ENCODE data around the gene GNMT. TPM values are rescaled to one million over a fixed set of nuclear protein-coding genes. Genes with fewer than 3 reads are reported as not detected.

Gene GNMT
- total and polyA plus RNA-seq, 9 donors: 0.35 to 2.7 (median 1.1) TPM

DNA sequence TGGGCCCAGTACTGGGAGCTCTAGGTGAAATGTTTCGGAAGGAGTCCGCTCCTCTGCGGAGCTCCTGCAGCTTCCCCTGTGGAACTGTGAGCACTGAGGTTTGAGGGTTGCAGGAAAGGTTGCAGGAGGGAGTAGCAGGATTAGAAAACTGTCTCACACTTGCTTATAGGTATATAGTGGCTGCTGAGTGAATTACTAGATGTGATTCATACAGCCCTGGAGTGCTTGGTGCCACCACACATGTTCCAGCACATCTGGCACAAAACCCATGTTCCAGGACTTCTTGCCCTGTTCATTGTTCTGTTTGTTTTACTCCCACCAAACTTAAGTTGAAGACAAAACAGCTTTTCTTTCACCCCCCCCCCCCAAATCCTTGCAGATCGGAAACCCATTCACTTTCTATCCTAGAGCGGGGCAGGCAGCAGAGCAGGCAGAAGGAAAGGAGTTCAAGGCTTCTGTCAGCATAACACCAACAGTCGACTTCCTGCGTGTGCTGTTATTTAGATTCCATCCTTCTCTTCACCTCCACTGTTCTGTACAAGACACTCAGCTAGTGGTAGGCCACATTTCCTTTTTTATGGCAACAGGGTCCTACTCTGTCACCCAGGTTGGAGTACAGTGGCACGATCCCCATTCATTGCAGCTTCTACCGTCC lies 19.1 kb downstream of the GNMT start:
- DNase-seq: no peak
- Histone ChIP-seq H3K4me1 (ENCODE audit: insufficient read depth) (peaks cover 16% of the 10 kb centered on the region), H3K9me3 (no peaks in the 10 kb centered on the region), H3K27me3 (no peaks in the 10 kb centered on the region), H3K36me3 (no peaks in the 10 kb centered on the region), H3K27ac (peak overlapping the region in 1 of 2 donors; percentile 56), H3K4me3 (peak overlapping the region; percentile 88)
- WGBS, 3 donors: 16 to 32% (median 18%) methylated on average over 9 of the region's 9 CpGs
- intact Hi-C loops (cut with DNase I): no loop called here
- TF ChIP-seq EP300 (IDR thresholded peaks at IDR 0.05) (no peak), POLR2A (IDR thresholded peaks at IDR 0.05) (no peak)
- TF ChIP-seq, protein P1, sequence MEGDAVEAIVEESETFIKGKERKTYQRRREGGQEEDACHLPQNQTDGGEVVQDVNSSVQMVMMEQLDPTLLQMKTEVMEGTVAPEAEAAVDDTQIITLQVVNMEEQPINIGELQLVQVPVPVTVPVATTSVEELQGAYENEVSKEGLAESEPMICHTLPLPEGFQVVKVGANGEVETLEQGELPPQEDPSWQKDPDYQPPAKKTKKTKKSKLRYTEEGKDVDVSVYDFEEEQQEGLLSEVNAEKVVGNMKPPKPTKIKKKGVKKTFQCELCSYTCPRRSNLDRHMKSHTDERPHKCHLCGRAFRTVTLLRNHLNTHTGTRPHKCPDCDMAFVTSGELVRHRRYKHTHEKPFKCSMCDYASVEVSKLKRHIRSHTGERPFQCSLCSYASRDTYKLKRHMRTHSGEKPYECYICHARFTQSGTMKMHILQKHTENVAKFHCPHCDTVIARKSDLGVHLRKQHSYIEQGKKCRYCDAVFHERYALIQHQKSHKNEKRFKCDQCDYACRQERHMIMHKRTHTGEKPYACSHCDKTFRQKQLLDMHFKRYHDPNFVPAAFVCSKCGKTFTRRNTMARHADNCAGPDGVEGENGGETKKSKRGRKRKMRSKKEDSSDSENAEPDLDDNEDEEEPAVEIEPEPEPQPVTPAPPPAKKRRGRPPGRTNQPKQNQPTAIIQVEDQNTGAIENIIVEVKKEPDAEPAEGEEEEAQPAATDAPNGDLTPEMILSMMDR (IDR thresholded peaks at IDR 0.05): no peak

- no peaks in the 10 kb centered on the region for H3K36me3 ChIP-seq
- H3K27ac ChIP-seq: no peak overlapping the region
- no peak for DNase-seq
- WGBS, 3 donors: 86 to 89% (median 86%) methylated on average over 5 of the region's 5 CpGs
- no peaks in the 10 kb centered on the region for H3K9me3 ChIP-seq
- intact Hi-C loops (cut with DNase I): no loop called here
- peaks cover 21% of the 10 kb centered on the region for H3K4me1 ChIP-seq (ENCODE audit: insufficient read depth)
- TF ChIP-seq, protein P1 (IDR thresholded peaks at IDR 0.05): no peak
- TF ChIP-seq POLR2A (IDR thresholded peaks at IDR 0.05) (no peak), EP300 (IDR thresholded peaks at IDR 0.05) (no peak)
- H3K4me3 ChIP-seq: no peak overlapping the region
- no peaks in the 10 kb centered on the region for H3K27me3 ChIP-seq
Measured at GRCh38 chr6:42981836-42982235, 21.3 kb downstream of the GNMT start.

GRCh38 chr6:42984001-42984923 lies 23.7 kb downstream of the GNMT start, which contains the start of gene PPP2R5D:
PPP2R5D (plus strand) TSS chr6:42984570; CDS start chr6:42984678, 108 bp downstream.
- peak; percentile 42 for TF ChIP-seq POLR2A (IDR thresholded peaks at IDR 0.05)
- TF ChIP-seq EP300 (IDR thresholded peaks at IDR 0.05): no peak
- DNase-seq: peak; percentile 95 to 98 (median 96)
- Histone ChIP-seq H3K27me3 (no peaks in the 10 kb centered on the region), H3K4me1 (ENCODE audit: insufficient read depth) (peaks cover 15% of the 10 kb centered on the region), H3K27ac (peak within 1 kb of the TSS; percentile 56 to 72), H3K4me3 (peak within 1 kb of the TSS; percentile 95), H3K36me3 (no peaks in the 10 kb centered on the region), H3K9me3 (no peaks in the 10 kb centered on the region)
- intact Hi-C loops (cut with DNase I): no loop called here
- WGBS, 3 donors: 1 to 2% (median 1%) methylated on average over 58 to 59 of the region's 59 CpGs

DNA sequence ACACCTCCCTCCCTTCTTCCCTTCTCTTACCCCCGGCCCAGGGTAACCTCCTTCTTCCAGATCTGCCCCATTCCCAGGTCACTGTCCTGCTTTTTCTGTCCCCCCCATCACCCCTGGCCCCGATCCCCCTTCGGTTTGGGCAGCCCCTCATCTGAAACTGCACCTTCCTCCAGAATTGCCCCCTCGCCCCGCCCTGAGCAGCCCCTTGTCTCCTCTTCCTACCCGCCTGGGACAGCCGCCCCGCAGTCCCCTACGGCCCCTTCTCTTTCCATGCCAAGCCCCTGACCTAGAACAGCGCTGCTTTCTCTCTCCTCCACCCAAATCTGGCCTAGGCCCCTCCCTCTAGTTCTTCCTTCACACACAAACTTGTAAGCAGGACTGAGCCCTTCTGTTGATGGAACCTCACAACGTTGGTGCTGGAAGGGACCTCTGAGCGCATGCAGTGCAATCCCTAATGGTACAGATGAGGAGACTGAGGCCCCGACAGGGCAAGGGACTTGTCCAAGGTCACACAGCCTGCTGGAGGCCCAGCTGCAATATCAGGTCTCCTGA lies 24.4 kb downstream of the GNMT start:
- peak overlapping the region; percentile 95 for H3K4me3 ChIP-seq
- H3K9me3 ChIP-seq: no peaks in the 10 kb centered on the region
- intact Hi-C loops (cut with DNase I): no loop called here
- no peak for TF ChIP-seq EP300 (IDR thresholded peaks at IDR 0.05)
- TF ChIP-seq POLR2A (IDR thresholded peaks at IDR 0.05): no peak
- TF ChIP-seq, protein P1 (IDR thresholded peaks at IDR 0.05): no peak
- peak overlapping the region; percentile 56 to 72 for H3K27ac ChIP-seq
- DNase-seq: peak in 1 of 5 donors; percentile 33
- H3K36me3 ChIP-seq: no peaks in the 10 kb centered on the region
- H3K4me1 ChIP-seq (ENCODE audit: insufficient read depth): peaks cover 14% of the 10 kb centered on the region
- no peaks in the 10 kb centered on the region for H3K27me3 ChIP-seq
- whole genome bisulfite sequencing, 3 donors: 6 to 10% (median 7%) methylated on average over 13 of the region's 13 CpGs
